K562 (cell line): ENCODE results near the gene GIPC3. TPM values are rescaled to one million over a fixed set of nuclear protein-coding genes. Genes with fewer than 3 reads are reported as not detected.

Experiments
- ATAC-seq: fragments of 200-7000 bp; cut with Tn5 transposase; 3 replicates; pipeline ENCODE4 v1.9.1; 2020; ENCODE audit warnings: moderate library complexity
- BruUV-seq: library from RNA; stranded (reverse); fragments of 400-500 nt; replicated peaks from 2 replicates; lab custom pipeline; 2021; lab: Mats Ljungman, UMichigan
- CTCF ChIA-PET: fragments of 300-600 bp; formaldehyde crosslinking; extraction: SDS; loops from one replicate; lab custom pipeline; 2021; ENCODE audit warnings: low intra/inter-chr PET ratio; lab: Yijun Ruan, JAX
- POLR2A ChIA-PET: fragments of 300-600, 350-650 bp; sonication (Branson Sonifier 250); formaldehyde crosslinking; extraction: SDS; loops from one replicate; lab custom pipeline; 2021; ENCODE audit warnings: antibody characterized with exemption, inconsistent platforms; lab: Yijun Ruan, JAX
- DNase-seq, 4 experiments: peaks; one replicate each; pipeline versions ENCODE4 v3.0.0 to v3.0.0-alpha.2; 2011 to 2018; ENCODE audit warnings: low spot score in 3 of 4, mixed read lengths in 3 of 4; ENCODE audit errors: extremely low read depth in 1 of 4
- FAIRE-seq: peaks from 2 replicates; lab custom pipeline; 2011; peaks lifted over from hg19 to GRCh38; lab: Jason Lieb, UNC
- H2AFZ ChIP-seq: 2 replicates; pipeline ENCODE4 v1.6.0; 2011; ENCODE audit warnings: low read depth, low read length, control low read depth, inconsistent platforms
- H3K27ac ChIP-seq: fragments of 200-600 bp; 3 replicates; pipeline ENCODE4 v1.8.0; 2011; ENCODE audit warnings: low read depth, mild to moderate bottlenecking, control low read depth, inconsistent platforms, low read length, moderate library complexity, mixed read lengths; ENCODE audit errors: extremely low read depth
- H3K27me3 ChIP-seq, 2 experiments: fragments of 300-600 bp in 1 of 2; 2 replicates in 1 of 2; 3 replicates in 1 of 2; pipeline versions ENCODE4 v1.6.0 to v1.8.0; 2011; ENCODE audit warnings: inconsistent platforms in 2 of 2, low read length in 2 of 2, mild to moderate bottlenecking in 1 of 2, mixed read lengths in 1 of 2, moderate library complexity in 1 of 2; ENCODE audit not compliant: control insufficient read depth in 2 of 2, insufficient read depth in 2 of 2
- H3K36me3 ChIP-seq: fragments of 300-600 bp; 3 replicates; pipeline ENCODE4 v1.8.0; 2011; ENCODE audit warnings: mild to moderate bottlenecking, low read length, inconsistent platforms; ENCODE audit not compliant: control insufficient read depth, insufficient read depth
- H3K4me1 ChIP-seq, 2 experiments: fragments of 200-600 bp in 1 of 2; replicated peaks in 1 of 2; 2 replicates in 1 of 2; 3 replicates in 1 of 2; pipeline versions ENCODE4 v1.5.1 to v1.8.0; 2011; ENCODE audit warnings: inconsistent platforms in 2 of 2, low read length in 2 of 2, mild to moderate bottlenecking in 1 of 2, mixed read lengths in 1 of 2, moderate library complexity in 1 of 2; ENCODE audit not compliant: control insufficient read depth in 2 of 2, insufficient read depth in 2 of 2
- H3K4me2 ChIP-seq: 2 replicates; pipeline ENCODE4 v1.6.1; 2011; ENCODE audit warnings: low read length, control low read depth, inconsistent platforms, mixed read lengths; ENCODE audit not compliant: insufficient read depth
- H3K4me3 ChIP-seq: fragments of 200-600 bp; sonication (generic), shearing (Covaris generic); 2 replicates; pipeline ENCODE4 v1.5.1; 2016; ENCODE audit warnings: control low read depth, inconsistent platforms
- H3K79me2 ChIP-seq: fragments of 200-600 bp; 3 replicates; pipeline ENCODE4 v1.8.0; 2011; ENCODE audit warnings: low read length, inconsistent platforms; ENCODE audit not compliant: control insufficient read depth, insufficient read depth
- H3K9ac ChIP-seq, 2 experiments: 2 replicates each; pipeline versions ENCODE4 v1.6.0 to v1.6.1; 2011; ENCODE audit warnings: low read depth in 2 of 2, low read length in 2 of 2, control low read depth in 1 of 2, inconsistent platforms in 1 of 2, mild to moderate bottlenecking in 1 of 2, mixed read lengths in 1 of 2; ENCODE audit not compliant: insufficient read depth in 1 of 2
- H3K9me1 ChIP-seq: one replicate; pipeline ENCODE4 v1.6.0; 2011; ENCODE audit warnings: inconsistent platforms, mild to moderate bottlenecking, low read length, moderate library complexity; ENCODE audit not compliant: control insufficient read depth, insufficient read depth
- H3K9me3 ChIP-seq: replicated peaks from 2 replicates; pipeline ENCODE4 v1.5.1; 2011; ENCODE audit warnings: low read depth, low read length, inconsistent platforms; ENCODE audit not compliant: control insufficient read depth, insufficient read depth
- H4K20me1 ChIP-seq: replicated peaks from 2 replicates; pipeline ENCODE4 v1.6.1; 2011; ENCODE audit warnings: low read length, inconsistent platforms, mixed read lengths; ENCODE audit not compliant: control insufficient read depth, insufficient read depth
- CEBPG ChIP-seq, 3 experiments: fragments of 200-800 bp in 1 of 3; sonication (Bioruptor generic) in 1 of 3; sonication (generic) in 1 of 3; formaldehyde crosslinking in 1 of 3; IDR thresholded peaks in 2 of 3; conservative IDR thresholded peaks in 1 of 3; 2 replicates each; pipeline versions ENCODE4 v1.6.1 to v1.8.0; 2016 to 2022; ENCODE audit warnings: missing compliant biosample characterization in 2 of 3, missing genetic modification characterization in 2 of 3, mild to moderate bottlenecking in 1 of 3, missing genetic modification reagents in 1 of 3
- MAZ ChIP-seq, 2 experiments: fragments of 450-650 bp in 1 of 2; sonication (generic) in 1 of 2; formaldehyde crosslinking; IDR thresholded peaks in 1 of 2; conservative IDR thresholded peaks in 1 of 2; 2 replicates each; pipeline versions ENCODE4 v1.4.0 to v1.5.0; 2020; ENCODE audit warnings: mild to moderate bottlenecking in 1 of 2, missing genetic modification reagents in 1 of 2
- MNT ChIP-seq, 2 experiments: fragments of 450-650 bp; conservative IDR thresholded peaks; 2 replicates each; pipeline ENCODE4 v1.6.1; 2017; ENCODE audit warnings: mild to moderate bottlenecking in 2 of 2, moderate library complexity in 2 of 2
- POLR2A ChIP-seq: fragments of 450-650 bp; conservative IDR thresholded peaks from 2 replicates; pipeline ENCODE4 v1.6.1; 2016
- POLR2G ChIP-seq: fragments of 200-400 bp; formaldehyde crosslinking; IDR thresholded peaks from 2 replicates; pipeline ENCODE4 v1.6.1; 2017; ENCODE audit warnings: low read depth, mild to moderate bottlenecking, antibody characterized with exemption, low read length, moderate library complexity
- TFAP4 ChIP-seq: sonication (generic); formaldehyde crosslinking; IDR thresholded peaks from 2 replicates; pipeline ENCODE4 v1.8.0; 2022; ENCODE audit warnings: missing genetic modification reagents, mild to moderate bottlenecking, moderate library complexity, borderline replicate concordance
- ZBED1 ChIP-seq: IDR thresholded peaks from 2 replicates; pipeline ENCODE4 v1.6.1; 2014
- ZNF407 ChIP-seq: fragments of 450-650 bp; IDR thresholded peaks from 2 replicates; pipeline ENCODE4 v1.6.1; 2016; ENCODE audit warnings: low read depth
- WGBS: fragments of 100-300 bp; shearing (Covaris generic); methylation state at CpG from one replicate; pipeline ENCODE4 v1.1.6; 2016; ENCODE audit warnings: low coverage, mixed read lengths; ENCODE audit not compliant: insufficient coverage; ENCODE audit errors: missing lambda C conversion rate; 5-methylcytosine and 5-hydroxymethylcytosine counted together
- in situ Hi-C: fragments of 300-500 bp; cut with MboI; formaldehyde crosslinking; loops from 4 replicates; pipeline ENCODE4 v1.15.0; 2018; ENCODE audit warnings: inconsistent platforms, mixed read lengths
- intact Hi-C: fragments of 100-400 bp; cut with micrococcal nuclease; formaldehyde crosslinking; loops from 2 replicates; pipeline ENCODE4 v1.14.2; 2022
- polyA plus RNA-seq, 8 experiments: library from polyadenylated mRNA; depleted of rRNA in 4 of 8; stranded (reverse) in 5 of 8; unstranded in 3 of 8; fragments of >200 nt; fragmentation: Nextera tagmentation in 2 of 8; fragmentation: Illumina TruSeq in 1 of 8; extraction: Ambion mirVana in 2 of 8; extraction: Trizol in 1 of 8; gene quantifications; 2 replicates each; pipeline versions ENCODE4 v1.2.1 to v1.2.3, GENCODE V29; 2011 to 2014; ENCODE audit warnings: inconsistent platforms in 1 of 8, missing spikeins in 1 of 8
- total RNA-seq, 7 experiments: library from RNA; depleted of rRNA in 6 of 7; stranded (reverse); fragments of >200 nt in 6 of 7; fragmentation: Illumina TruSeq in 2 of 7; extraction: Trizol in 2 of 7; gene quantifications; 2 replicates each; pipeline versions ENCODE4 v1.2.1 to v1.2.3, GENCODE V29; 2011 to 2021; ENCODE audit warnings: low replicate concordance in 1 of 7

The GIPC3 gene
- total and polyA plus RNA-seq, 9 of the 15 experiments (the other 6 are each of a cell fraction or from before 2014, with no cell fraction given), result 0.03 to 3.6 (median 1.5) TPM; not detected in 1

- intact Hi-C loops (no loop called here), in situ Hi-C loops (no loop called here)
- Histone ChIP-seq H2AFZ (no peak within 1 kb of the TSS), H4K20me1 (0 out of 2 replicates have a peak, but pooled peaks cover 5% of the 10 kb centered on the region), H3K9me3 (no peaks in the 10 kb centered on the region), H3K4me2 (no peak within 1 kb of the TSS), H3K27ac (peak within 1 kb of the TSS; percentile 10; the same call in 2 of the 3 replicates), H3K9ac (peak within 1 kb of the TSS in 1 of 2 experiments; percentile 74; a peak in 2 of 4 replicates), H3K4me3 (no peak within 1 kb of the TSS), H3K79me2 (no peaks in the 10 kb centered on the region), H3K27me3 (no peaks in the 10 kb centered on the region), H3K9me1 (no peaks in the 10 kb centered on the region), H3K4me1 (peaks cover 7 to 53% of the 10 kb centered on the region in 2 experiments; a peak in 3 of 5 replicates), H3K36me3 (peaks cover 35% of the 10 kb centered on the region; the same call in 2 of the 3 replicates)
- peak; percentile 76 for ATAC-seq
- FAIRE-seq, result peak; percentile 76
- POLR2A ChIA-PET, result interaction anchor here (0.6 to 3.1 kb wide), 5 partner anchors 11 to 236 kb away, joined by 3 to 15 read pairs (median 3); partner anchors contain the start of gene MFSD12
- peak; percentile 56 to 66 (median 58) for DNase-seq
- BruUV-seq, result TSS peak; percentile 31
- CTCF ChIA-PET, result no interaction called here
- 38% methylated on average over 22 of the region's 28 CpGs for whole genome bisulfite sequencing
- TF ChIP-seq ZBED1 (0 out of 2 replicates have a peak, but pooled peaks have one; percentile 10), MAZ (CRISPR knock-in tag; conservative IDR thresholded peaks at IDR 0.05 in 1 of 2, IDR thresholded peaks at IDR 0.05 in 1 of 2) (0 out of 4 replicates have a peak, but pooled peaks of 1 of the 2 experiments have one; percentile 13), POLR2G (peak; percentile 79), MNT (conservative IDR thresholded peaks at IDR 0.05) (peak in 1 of 2 experiments; percentile 35; a peak in 1 of 4 replicates), TFAP4 (peak; percentile 68; the same call in 1 of the 2 replicates), POLR2A (peak; percentile 36), CEBPG (CRISPR knock-in tag; IDR thresholded peaks at IDR 0.05) (0 out of 2 replicates have a peak, but pooled peaks have one; percentile 12), CEBPG (tag; conservative IDR thresholded peaks at IDR 0.05 in 1 of 2, IDR thresholded peaks at IDR 0.05 in 1 of 2) (no peak), ZNF407 (peak; percentile 63)
Measured at GRCh38 chr19:3538965-3539755, 46.1 kb upstream of the GIPC3 start, which contains the start of gene TEKTIP1. TEKTIP1 (plus strand) TSS chr19:3539174; CDS start chr19:3539178, 4 bp downstream.
